HepG2 (cell line): ENCODE data around the gene TRIM7. TPM values are rescaled to one million over a fixed set of nuclear protein-coding genes. Genes with fewer than 3 reads are reported as not detected.

ENCODE experiments used
- AKAP8 ChIP-seq: sonication (generic); formaldehyde crosslinking; IDR thresholded peaks from 2 replicates; pipeline ENCODE4 v1.5.1; 2020; ENCODE audit warnings: mild to moderate bottlenecking, missing genetic modification reagents
- CCAR2 ChIP-seq: fragments of 200-400 bp; formaldehyde crosslinking; optimal IDR thresholded peaks from 2 replicates; pipeline ENCODE3; 2018; ENCODE audit warnings: low read depth, mild to moderate bottlenecking, low read length, moderate library complexity
- CEBPG ChIP-seq: IDR thresholded peaks from 2 replicates; pipeline ENCODE4 v1.6.1; 2016
- DZIP1 ChIP-seq: sonication (generic); formaldehyde crosslinking; IDR thresholded peaks from 2 replicates; pipeline ENCODE4 v1.5.0; 2020; ENCODE audit warnings: mild to moderate bottlenecking, missing genetic modification reagents
- FOXA1 ChIP-seq, 2 experiments: fragments of 450-650 bp in 1 of 2; sonication (generic) in 1 of 2; formaldehyde crosslinking in 1 of 2; IDR thresholded peaks; 2 replicates each; pipeline versions ENCODE4 v1.4.0 to v1.6.1; 2016 to 2020; ENCODE audit warnings: missing genetic modification reagents in 1 of 2
- HNF4A ChIP-seq: sonication (generic); formaldehyde crosslinking; IDR thresholded peaks from 2 replicates; pipeline ENCODE4 v1.4.0; 2020; ENCODE audit warnings: missing genetic modification reagents
- ISX ChIP-seq: sonication (generic); formaldehyde crosslinking; conservative IDR thresholded peaks from 2 replicates; pipeline ENCODE4 v1.5.0; 2020; ENCODE audit warnings: missing genetic modification reagents
- RXRA ChIP-seq: sonication (generic); formaldehyde crosslinking; IDR thresholded peaks from 2 replicates; pipeline ENCODE4 v1.5.1; 2020; ENCODE audit warnings: missing genetic modification reagents
- SMC3 ChIP-seq: IDR thresholded peaks from 2 replicates; pipeline ENCODE4 v1.6.1; 2011; ENCODE audit warnings: low read length, improper control_type of control experiment
- THRA ChIP-seq: sonication (generic); formaldehyde crosslinking; IDR thresholded peaks from 2 replicates; pipeline ENCODE4 v1.4.0; 2020; ENCODE audit warnings: missing genetic modification reagents, borderline replicate concordance
- XBP1 ChIP-seq: sonication (generic); formaldehyde crosslinking; IDR thresholded peaks from 2 replicates; pipeline ENCODE4 v1.5.0; 2020; ENCODE audit warnings: missing genetic modification reagents
- ZBTB7B ChIP-seq: sonication (generic); formaldehyde crosslinking; IDR thresholded peaks from 2 replicates; pipeline ENCODE4 v1.4.0; 2020; ENCODE audit warnings: missing genetic modification reagents
- ZFP37 ChIP-seq: sonication (generic); formaldehyde crosslinking; IDR thresholded peaks from 2 replicates; pipeline ENCODE4 v1.4.0; 2020; ENCODE audit warnings: missing genetic modification reagents, borderline replicate concordance
- ZFP91 ChIP-seq: sonication (generic); formaldehyde crosslinking; IDR thresholded peaks from 2 replicates; pipeline ENCODE4 v1.9.0; 2022; ENCODE audit warnings: missing genetic modification reagents, mild to moderate bottlenecking, borderline replicate concordance
- ZFX ChIP-seq: sonication (generic); formaldehyde crosslinking; IDR thresholded peaks from 2 replicates; pipeline ENCODE4 v1.4.0; 2020; ENCODE audit warnings: mild to moderate bottlenecking, low read depth, missing genetic modification reagents, moderate library complexity
- ZNF235 ChIP-seq: sonication (generic); formaldehyde crosslinking; IDR thresholded peaks from 2 replicates; pipeline ENCODE4 v1.8.1; 2023; ENCODE audit warnings: mild to moderate bottlenecking, missing genetic modification reagents, borderline replicate concordance
- ZNF430 ChIP-seq: sonication (generic); formaldehyde crosslinking; IDR thresholded peaks from 2 replicates; pipeline ENCODE4 v1.9.0; 2021; ENCODE audit warnings: mild to moderate bottlenecking, missing genetic modification reagents
- ZNF552 ChIP-seq: sonication (generic); formaldehyde crosslinking; IDR thresholded peaks from 2 replicates; pipeline ENCODE4 v1.9.0; 2022; ENCODE audit warnings: missing genetic modification reagents, mild to moderate bottlenecking, borderline replicate concordance
- ZNF704 ChIP-seq: sonication (generic); formaldehyde crosslinking; IDR thresholded peaks from 2 replicates; pipeline ENCODE4 v1.8.1; 2023; ENCODE audit warnings: mild to moderate bottlenecking, inconsistent platforms, moderate library complexity, missing genetic modification reagents, borderline replicate concordance
- ZNF724P ChIP-seq: sonication (generic); formaldehyde crosslinking; IDR thresholded peaks from 2 replicates; pipeline ENCODE4 v1.8.0; 2022; ENCODE audit warnings: missing genetic modification reagents, borderline replicate concordance
- ZNF784 ChIP-seq: sonication (generic); formaldehyde crosslinking; IDR thresholded peaks from 2 replicates; pipeline ENCODE4 v1.5.1; 2020; ENCODE audit warnings: missing genetic modification reagents, mild to moderate bottlenecking, borderline replicate concordance
- polyA plus RNA-seq, 8 experiments: library from polyadenylated mRNA; depleted of rRNA in 3 of 8; stranded (reverse) in 7 of 8; unstranded in 1 of 8; fragments of >200 nt; fragmentation: Illumina TruSeq in 4 of 8; extraction: Trizol in 4 of 8; gene quantifications; 2 replicates each; pipeline versions ENCODE4 v1.2.1 to v1.2.3, GENCODE V29; 2011 to 2016; ENCODE audit warnings: low read depth in 4 of 8, missing spikeins in 1 of 8, mixed read lengths in 1 of 8; ENCODE audit not compliant: insufficient read depth in 1 of 8
- total RNA-seq, 5 experiments: library from RNA; depleted of rRNA; stranded (reverse); fragments of >200 nt; fragmentation: Illumina TruSeq; extraction: Trizol; gene quantifications; 2 replicates each; pipeline ENCODE4 v1.2.3, GENCODE V29; 2016; ENCODE audit warnings: low read depth in 1 of 5

TRIM7 gene
- total and polyA plus RNA-seq, 2 of the 13 experiments (the other 11 are each of a cell fraction or from before 2014, with no cell fraction given): 0.13 TPM; not detected in 1

- TF ChIP-seq ZFP91 (CRISPR knock-in tag) (no peak), THRA (CRISPR knock-in tag) (peak; percentile 29; the same call in 1 of the 2 replicates), XBP1 (CRISPR knock-in tag) (no peak), CCAR2 (no peak), RXRA (CRISPR knock-in tag) (0 out of 2 replicates have a peak, but pooled peaks have one; percentile 32), AKAP8 (CRISPR knock-in tag) (no peak), SMC3 (no peak), ZNF430 (CRISPR knock-in tag) (no peak), ZNF235 (CRISPR knock-in tag) (peak; percentile 9; the same call in 1 of the 2 replicates), ZNF552 (CRISPR knock-in tag) (no peak), HNF4A (CRISPR knock-in tag) (peak; percentile 65), ISX (CRISPR knock-in tag) (no peak), ZNF724P (CRISPR knock-in tag) (no peak), ZFX (CRISPR knock-in tag) (peak; percentile 26), ZNF704 (CRISPR knock-in tag) (peak; percentile 5; the same call in 1 of the 2 replicates), ZBTB7B (CRISPR knock-in tag) (0 out of 2 replicates have a peak, but pooled peaks have one; percentile 41), ZNF784 (CRISPR knock-in tag) (no peak), ZFP37 (CRISPR knock-in tag) (0 out of 2 replicates have a peak, but pooled peaks have one; percentile 32), DZIP1 (CRISPR knock-in tag) (no peak), FOXA1 (IDR thresholded peaks at IDR 0.05) (no peak), FOXA1 (CRISPR knock-in tag; IDR thresholded peaks at IDR 0.05) (0 out of 2 replicates have a peak, but pooled peaks have one; percentile 29), CEBPG (CRISPR knock-in tag) (no peak)
These were observed 12.5 kb downstream of the TRIM7 start (continued) for GRCh38 chr5:181192337-181193046.
